IPS DF 6.9 (cell line): Measurements from ENCODE around the gene PRMT5.
A peak's percentile ranks its signal among the peaks of the same experiment; 100 is the strongest.

ENCODE experiments used
- DNase-seq: peaks from one replicate; pipeline ENCODE4 v3.0.0-alpha.2; 2013; ENCODE audit warnings: low read depth, low spot score
- H3K27ac ChIP-seq: one replicate; pipeline ENCODE4 v1.5.1; 2013; ENCODE audit warnings: low read length, control low read depth
- H3K27me3 ChIP-seq: 2 replicates; pipeline ENCODE4 v1.6.1; 2013; ENCODE audit warnings: mild to moderate bottlenecking, low read length; ENCODE audit not compliant: control insufficient read depth, insufficient read depth
- H3K36me3 ChIP-seq: 2 replicates; pipeline ENCODE4 v1.6.1; 2013; ENCODE audit warnings: low read length; ENCODE audit not compliant: control insufficient read depth, insufficient read depth
- H3K4me1 ChIP-seq: 2 replicates; pipeline ENCODE4 v1.6.1; 2013; ENCODE audit warnings: low read length; ENCODE audit not compliant: control insufficient read depth, insufficient read depth
- H3K4me3 ChIP-seq: 2 replicates; pipeline ENCODE4 v1.5.1; 2013; ENCODE audit warnings: mild to moderate bottlenecking, low read length
- H3K9me3 ChIP-seq: 2 replicates; pipeline ENCODE4 v1.6.1; 2013; ENCODE audit warnings: low read length, inconsistent platforms; ENCODE audit not compliant: control insufficient read depth, insufficient read depth
- WGBS: extraction: QIAGEN DNeasy Blood & Tissue Kit; methylation state at CpG from one replicate; pipeline ENCODE4 v1.1.7; 2013; ENCODE audit warnings: mixed read lengths, missing lambda C conversion rate; ENCODE audit not compliant: insufficient read length, insufficient coverage; 5-methylcytosine and 5-hydroxymethylcytosine counted together

PRMT5 gene

GRCh38 chr14:22877000-22877501, 52.1 kb downstream of the PRMT5 start:
- peaks cover 10% of the 10 kb centered on the region; the same call in 1 of the 2 replicates for H3K36me3 ChIP-seq
- no peaks in the 10 kb centered on the region for H3K4me1 ChIP-seq
- no peak overlapping the region for H3K4me3 ChIP-seq
- no peak for DNase-seq
- H3K27ac ChIP-seq = no peak overlapping the region
- WGBS = no CpG with 5 or more reads among the region's 22 CpGs
- no peaks in the 10 kb centered on the region for H3K9me3 ChIP-seq
- H3K27me3 ChIP-seq = no peaks in the 10 kb centered on the region

- Histone ChIP-seq H3K27me3 (no peaks in the 10 kb centered on the region), H3K27ac (no peak overlapping the region), H3K4me1 (no peaks in the 10 kb centered on the region), H3K4me3 (no peak overlapping the region), H3K9me3 (no peaks in the 10 kb centered on the region), H3K36me3 (peaks cover 10% of the 10 kb centered on the region; the same call in 1 of the 2 replicates)
- WGBS = no CpG with 5 or more reads among the region's 20 CpGs
- no peak for DNase-seq
These were observed 53.3 kb downstream of the PRMT5 start for GRCh38 chr14:22875748-22876319.

- Histone ChIP-seq H3K4me3 (no peak overlapping the region), H3K36me3 (peaks cover 10% of the 10 kb centered on the region; the same call in 1 of the 2 replicates), H3K9me3 (no peaks in the 10 kb centered on the region), H3K4me1 (no peaks in the 10 kb centered on the region), H3K27ac (no peak overlapping the region), H3K27me3 (no peaks in the 10 kb centered on the region)
- WGBS = no CpG with 5 or more reads among the region's 15 CpGs
- DNase-seq = no peak
These were observed 54.0 kb downstream of the PRMT5 start for GRCh38 chr14:22875003-22875747.

- Histone ChIP-seq H3K27me3 (no peaks in the 10 kb centered on the region), H3K4me1 (no peaks in the 10 kb centered on the region), H3K36me3 (peaks cover 10% of the 10 kb centered on the region; the same call in 1 of the 2 replicates), H3K27ac (no peak overlapping the region), H3K4me3 (no peak overlapping the region; the same call in 1 of the 2 replicates), H3K9me3 (no peaks in the 10 kb centered on the region)
- DNase-seq = no peak
- WGBS = no CpG with 5 or more reads among the region's 10 CpGs
These were observed 56.2 kb downstream of the PRMT5 start for GRCh38 chr14:22872833-22873520.

- H3K4me1 ChIP-seq = no peaks in the 10 kb centered on the region
- no CpG with 5 or more reads among the region's 45 CpGs for WGBS
- no peaks in the 10 kb centered on the region for H3K27me3 ChIP-seq
- H3K27ac ChIP-seq = no peak overlapping the region
- H3K4me3 ChIP-seq = peak overlapping the region; percentile 94
- DNase-seq = no peak
- no peaks in the 10 kb centered on the region for H3K9me3 ChIP-seq
- H3K36me3 ChIP-seq = peaks cover 10% of the 10 kb centered on the region; the same call in 1 of the 2 replicates
These were observed 56.9 kb downstream of the PRMT5 start for GRCh38 chr14:22872033-22872832.

GRCh38 chr14:22871224-22872032, 57.7 kb downstream of the PRMT5 start, which contains the start of gene LRP10:
TSS of gene LRP10 (plus strand) at chr14:22871740. CDS start at chr14:22872304, 564 bp downstream.
- Histone ChIP-seq H3K27me3 (no peaks in the 10 kb centered on the region), H3K36me3 (peaks cover 10% of the 10 kb centered on the region; the same call in 1 of the 2 replicates), H3K27ac (no peak within 1 kb of the TSS), H3K9me3 (no peaks in the 10 kb centered on the region), H3K4me3 (peak within 1 kb of the TSS; percentile 94), H3K4me1 (no peaks in the 10 kb centered on the region)
- no CpG with 5 or more reads among the region's 50 CpGs for WGBS
- DNase-seq = no peak

- no peak overlapping the region for H3K27ac ChIP-seq
- no peak for DNase-seq
- H3K36me3 ChIP-seq = peaks cover 5% of the 10 kb centered on the region; the same call in 1 of the 2 replicates
- H3K27me3 ChIP-seq = no peaks in the 10 kb centered on the region
- peak overlapping the region; percentile 94; the same call in 1 of the 2 replicates for H3K4me3 ChIP-seq
- H3K9me3 ChIP-seq = no peaks in the 10 kb centered on the region
- WGBS = no CpG with 5 or more reads among the region's 1 CpG
- H3K4me1 ChIP-seq = no peaks in the 10 kb centered on the region
These were observed 58.4 kb downstream of the PRMT5 start for GRCh38 chr14:22870811-22871223.
